KOPT-K1 (cell line): ENCODE results near the gene DCLK2.
"Not testable (repeated sequence)": the region's sequence is repeated elsewhere in the genome, so short reads cannot be mapped to it uniquely, and the experiment has no call there.

Experiments used
- H3K27ac ChIP-seq: fragments of 200-600 bp; sonication (generic); 2 replicates; pipeline ENCODE4 v1.5.1; 2016; ENCODE audit warnings: antibody characterized with exemption, mild to moderate bottlenecking, low read depth, low read length; ENCODE audit not compliant: poor library complexity, severe bottlenecking
- H3K36me3 ChIP-seq: fragments of 200-600 bp; sonication (generic); 2 replicates; pipeline ENCODE4 v1.5.1; 2017; ENCODE audit warnings: antibody characterized with exemption, mild to moderate bottlenecking, low read length, moderate library complexity; ENCODE audit not compliant: insufficient read depth
- H3K9me3 ChIP-seq: fragments of 200-600 bp; sonication (generic); 2 replicates; pipeline ENCODE4 v1.5.1; 2017; ENCODE audit warnings: antibody characterized with exemption, low read length, mild to moderate bottlenecking; ENCODE audit not compliant: insufficient read depth, poor library complexity, severe bottlenecking

Gene DCLK2

DNA sequence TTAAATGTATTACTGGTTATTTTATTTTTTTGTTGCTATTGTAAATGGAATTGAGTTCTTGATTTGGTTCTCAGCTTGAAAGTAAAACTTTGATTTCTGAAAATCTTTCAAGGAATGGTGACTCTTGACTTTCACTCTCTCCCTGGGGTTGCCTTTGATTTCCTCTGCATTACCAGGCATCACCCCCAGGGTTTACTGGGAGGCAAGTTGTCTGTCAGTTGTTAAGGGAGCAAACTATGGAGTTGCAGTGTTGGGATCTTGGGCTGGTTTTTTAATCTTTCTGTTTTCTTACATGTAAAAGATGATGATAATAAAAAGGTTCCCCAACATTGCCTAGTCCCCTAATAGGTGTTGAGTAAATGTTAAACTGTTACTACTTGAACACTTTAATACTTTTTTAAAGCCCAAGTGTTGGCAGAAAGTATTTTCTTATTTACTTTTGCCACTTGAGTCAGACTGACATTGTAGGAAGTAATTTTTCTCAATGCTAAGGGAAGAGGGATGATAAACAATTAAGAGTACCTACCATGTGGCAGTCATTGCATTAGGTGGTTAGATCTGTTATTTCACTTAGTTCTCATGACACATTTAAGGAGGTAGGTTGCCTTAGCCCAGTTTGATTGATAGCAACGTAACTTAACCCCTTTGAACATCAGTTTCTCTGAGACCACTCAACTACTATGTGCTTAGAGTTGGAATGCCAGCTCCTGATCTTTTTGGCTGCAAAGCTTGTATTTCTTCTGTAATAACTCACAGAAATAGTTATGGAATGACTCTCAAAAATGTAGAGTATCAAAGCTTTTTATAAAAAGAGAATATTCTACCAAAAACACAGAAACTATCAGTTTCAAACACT, 67.1 kb downstream of the DCLK2 start:
- no peaks in the 10 kb centered on the region for H3K36me3 ChIP-seq
- no peak overlapping the region for H3K27ac ChIP-seq
- H3K9me3 ChIP-seq: no peaks in the 10 kb centered on the region

DNA sequence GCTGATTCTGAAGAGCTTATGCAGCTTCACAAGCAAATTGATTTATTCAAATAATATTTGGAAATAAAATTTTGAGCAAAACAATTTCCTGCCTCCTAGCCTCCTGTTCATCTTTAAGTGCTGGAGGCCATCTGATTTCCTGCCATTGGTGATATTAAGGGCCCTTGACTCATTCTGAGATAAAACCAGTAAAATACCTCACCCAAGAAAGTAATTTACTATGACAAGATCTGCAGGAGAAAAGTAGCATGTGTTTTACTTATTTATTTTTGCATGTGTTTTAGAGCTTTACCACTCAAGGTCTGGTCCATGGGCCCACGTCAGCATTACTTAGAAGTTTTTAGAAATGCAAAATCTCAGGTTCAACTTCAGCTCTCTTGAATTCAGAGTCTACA, 67.7 kb downstream of the DCLK2 start:
- no peaks in the 10 kb centered on the region for H3K9me3 ChIP-seq
- no peak overlapping the region for H3K27ac ChIP-seq
- H3K36me3 ChIP-seq: no peaks in the 10 kb centered on the region

DNA sequence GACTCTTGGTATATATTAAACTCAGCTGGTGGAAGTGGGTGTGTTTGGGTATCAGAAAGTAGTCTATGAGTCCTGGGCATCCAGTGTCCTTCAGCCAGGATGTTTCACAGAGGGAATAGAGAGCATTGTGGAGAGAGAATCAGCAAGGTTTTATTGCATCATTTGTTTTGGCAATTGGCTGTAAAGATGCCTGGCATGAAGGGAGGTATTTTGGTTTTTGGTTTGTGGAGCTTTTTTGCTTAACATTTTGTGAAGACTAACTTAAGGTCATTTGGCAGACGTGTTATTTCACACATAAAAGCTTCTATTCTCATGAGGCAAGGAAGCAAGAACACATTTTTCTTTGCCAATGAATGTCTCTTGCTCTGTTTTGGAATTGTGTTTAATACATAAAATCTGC, 71.1 kb downstream of the DCLK2 start:
- Histone ChIP-seq H3K36me3 (no peaks in the 10 kb centered on the region), H3K27ac (no peak overlapping the region), H3K9me3 (no peaks in the 10 kb centered on the region)

DNA sequence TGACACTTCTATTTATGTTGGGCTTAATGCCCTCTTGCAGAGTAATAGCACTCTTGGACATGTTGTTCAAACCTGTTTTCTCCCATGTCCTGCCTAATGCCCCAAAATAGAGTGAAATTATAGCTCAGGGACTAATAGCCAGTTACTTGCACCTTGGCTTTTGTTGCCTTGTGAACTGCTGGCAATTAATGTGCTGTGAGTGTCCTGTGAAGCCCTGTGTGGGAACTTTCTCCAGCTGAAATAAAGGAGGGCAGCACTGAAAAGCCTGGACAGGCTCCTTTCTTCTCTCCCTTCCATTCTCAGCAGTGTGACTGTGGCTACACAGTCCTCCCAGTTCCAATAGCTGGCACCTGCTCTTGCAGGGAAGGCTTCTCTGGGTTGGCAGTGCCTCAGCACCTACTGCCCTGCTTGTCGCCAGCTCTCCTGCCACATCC, 72.4 kb downstream of the DCLK2 start:
- no peaks in the 10 kb centered on the region for H3K9me3 ChIP-seq
- H3K36me3 ChIP-seq: no peaks in the 10 kb centered on the region
- H3K27ac ChIP-seq: no peak overlapping the region

DNA sequence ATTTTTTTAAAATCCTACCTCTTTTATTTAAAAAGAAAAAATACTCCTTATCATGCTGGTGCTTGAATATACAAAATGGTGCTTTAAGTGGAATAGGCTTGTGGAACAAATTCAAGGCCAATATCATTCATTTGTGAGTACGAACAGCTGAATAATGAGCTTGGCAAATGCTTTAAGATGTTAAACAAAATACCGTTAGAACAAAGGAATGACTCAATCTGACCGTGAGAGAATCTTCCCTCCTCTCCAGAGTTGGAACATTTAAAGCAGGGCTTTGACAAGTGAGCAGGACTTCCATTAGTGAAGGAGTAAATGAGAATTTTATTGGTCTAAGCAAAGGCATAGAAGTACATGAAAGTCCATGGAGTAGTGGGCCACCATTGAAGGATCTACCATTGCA, 74.5 kb downstream of the DCLK2 start:
- Histone ChIP-seq H3K9me3 (no peaks in the 10 kb centered on the region), H3K36me3 (no peaks in the 10 kb centered on the region), H3K27ac (no peak overlapping the region)

DNA sequence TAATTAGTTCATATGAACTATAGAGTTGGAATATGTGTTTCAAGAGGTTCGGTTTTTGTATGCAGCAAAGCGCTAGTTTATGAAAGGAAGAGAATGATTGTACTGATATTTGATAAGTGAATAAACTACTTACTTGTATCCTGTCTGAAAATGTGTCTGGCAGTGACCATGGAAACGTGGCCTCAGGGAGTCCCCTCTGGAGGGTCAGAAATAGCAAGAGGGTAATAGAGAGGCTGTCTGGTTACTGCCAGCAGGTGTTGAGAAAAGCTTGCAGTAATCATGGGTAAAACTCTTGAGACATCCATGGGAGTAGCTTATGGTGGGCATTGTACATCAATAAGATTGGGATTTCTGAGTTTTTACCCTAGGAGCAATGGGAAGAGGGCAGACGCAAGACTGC, 77.1 kb downstream of the DCLK2 start:
- Histone ChIP-seq H3K36me3 (no peaks in the 10 kb centered on the region), H3K27ac (no peak overlapping the region), H3K9me3 (no peaks in the 10 kb centered on the region)

DNA sequence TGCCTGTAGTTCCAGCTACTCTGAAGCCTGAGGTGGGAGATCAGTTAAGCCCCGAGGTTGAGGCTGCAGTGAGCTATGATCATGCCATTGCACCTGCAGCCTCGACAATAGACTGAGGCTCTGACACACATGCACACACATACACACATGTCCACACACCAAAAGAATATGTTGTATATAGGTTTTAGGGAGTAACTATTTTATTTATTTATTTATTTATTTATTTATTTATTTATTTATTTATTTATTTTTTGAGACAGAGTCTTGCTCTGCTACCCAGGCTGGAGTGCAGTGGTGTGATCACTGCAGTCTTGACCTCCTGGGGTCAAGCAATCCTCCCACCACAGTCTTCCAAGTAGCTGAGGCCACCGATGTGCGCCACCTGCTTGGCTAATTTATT, 78.3 kb downstream of the DCLK2 start:
- Histone ChIP-seq H3K36me3 (no peaks in the 10 kb centered on the region), H3K27ac (no peak overlapping the region), H3K9me3 (no peaks in the 10 kb centered on the region)

DNA sequence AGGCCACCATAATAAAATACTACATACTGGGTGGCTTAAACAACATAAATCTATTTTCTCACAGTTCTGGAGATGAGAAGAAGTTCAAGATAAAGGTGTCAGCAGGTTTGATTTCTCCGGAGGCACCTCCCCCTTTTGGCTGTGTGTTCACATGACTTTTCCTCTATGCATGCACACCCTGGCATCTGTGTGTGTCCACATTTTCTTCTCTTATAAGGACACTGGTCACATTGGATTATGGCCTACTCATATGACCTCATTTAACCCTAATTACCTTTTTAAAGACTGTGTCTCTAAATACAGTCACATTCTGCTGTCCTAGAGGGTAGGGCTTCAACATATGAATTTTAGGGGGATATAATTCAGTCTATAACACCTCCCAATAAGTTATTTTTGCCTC, 79.8 kb downstream of the DCLK2 start:
- Histone ChIP-seq H3K9me3 (no peaks in the 10 kb centered on the region), H3K27ac (no peak overlapping the region), H3K36me3 (no peaks in the 10 kb centered on the region)

DNA sequence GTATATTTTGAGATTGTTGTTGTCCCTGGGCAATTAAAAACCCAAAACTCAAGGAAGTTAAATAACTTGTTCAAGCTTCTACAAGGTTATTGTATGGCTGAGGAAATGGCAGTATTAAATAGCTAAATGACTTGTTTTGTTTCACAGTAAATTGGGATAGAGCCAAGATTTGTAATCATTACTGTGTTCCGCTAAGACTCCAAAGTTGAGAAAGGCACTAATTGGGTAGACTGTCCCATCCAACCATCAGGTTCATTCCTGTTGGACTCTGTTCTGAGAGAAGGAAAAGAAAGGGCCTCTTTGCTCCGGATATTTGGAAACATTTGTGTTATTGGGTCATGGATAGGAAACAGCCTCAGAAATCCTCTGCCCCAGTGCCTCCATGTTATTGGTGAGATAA, 82.2 kb downstream of the DCLK2 start:
- H3K36me3 ChIP-seq: no peaks in the 10 kb centered on the region
- H3K9me3 ChIP-seq: no peaks in the 10 kb centered on the region
- no peak overlapping the region for H3K27ac ChIP-seq

DNA sequence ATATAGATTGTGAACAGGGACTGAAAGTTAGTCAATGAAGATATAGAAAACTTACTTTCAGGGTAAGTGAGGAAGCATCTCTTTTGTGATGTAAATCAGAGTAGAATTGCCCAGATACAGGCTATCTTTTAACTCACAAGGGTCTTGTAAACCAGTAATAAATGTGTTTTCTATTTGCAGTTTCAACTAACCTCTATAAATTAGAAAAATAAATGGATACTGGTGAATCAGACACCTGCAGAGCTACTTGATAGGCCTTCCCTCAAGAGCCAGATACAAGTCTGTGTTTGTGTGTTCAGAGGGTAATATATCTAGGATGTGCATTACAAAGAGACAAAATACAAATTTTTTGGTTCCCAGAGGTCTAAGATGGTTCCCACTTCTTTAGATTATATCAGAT, 82.9 kb downstream of the DCLK2 start:
- no peaks in the 10 kb centered on the region for H3K36me3 ChIP-seq
- H3K9me3 ChIP-seq: no peaks in the 10 kb centered on the region
- H3K27ac ChIP-seq: no peak overlapping the region

DNA sequence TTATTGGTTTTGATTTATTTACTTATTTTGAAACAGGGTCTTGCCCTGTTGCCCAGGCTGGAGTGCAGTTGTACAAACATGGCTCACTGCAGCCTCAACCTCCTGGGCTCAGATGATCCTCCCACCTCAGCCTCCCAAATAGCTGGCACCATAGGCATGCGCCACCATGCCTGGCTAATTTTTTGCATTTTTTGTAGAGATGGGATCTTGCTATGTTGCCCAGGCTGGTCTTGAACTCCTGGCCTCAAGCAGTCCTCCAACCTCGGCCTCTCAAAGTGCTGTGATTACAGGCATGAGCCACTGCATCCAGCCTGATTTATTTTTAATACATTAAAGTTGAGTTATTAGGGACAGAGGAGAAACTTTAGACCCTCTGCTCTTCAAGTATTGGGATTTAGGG, 83.8 kb downstream of the DCLK2 start:
- H3K36me3 ChIP-seq: not testable (repeated sequence)

DNA sequence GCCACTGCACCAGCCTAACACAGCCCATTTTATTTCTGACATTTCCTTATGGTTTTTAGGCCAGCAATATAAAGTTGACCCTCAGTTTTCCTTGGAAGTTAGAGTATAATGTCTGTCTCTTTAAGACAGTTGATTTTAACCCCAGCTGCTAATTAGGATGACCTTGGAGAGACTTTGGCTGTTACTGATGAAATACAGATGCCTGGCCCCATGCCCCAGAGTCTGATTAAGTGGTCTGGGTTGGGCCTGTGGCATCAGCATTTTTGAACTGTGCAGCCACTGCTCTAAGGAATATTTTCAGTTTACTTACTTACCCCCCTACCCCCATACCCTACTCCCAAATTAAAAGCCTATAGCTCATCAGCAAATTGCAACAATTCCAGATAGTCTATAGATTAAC, 85.8 kb downstream of the DCLK2 start:
- no peak overlapping the region for H3K27ac ChIP-seq
- no peaks in the 10 kb centered on the region for H3K9me3 ChIP-seq
- H3K36me3 ChIP-seq: no peaks in the 10 kb centered on the region

More for the DNA sequence above, 83.8 kb downstream of the DCLK2 start:
- H3K9me3 ChIP-seq, H3K27ac ChIP-seq: not testable (repeated sequence)

DNA sequence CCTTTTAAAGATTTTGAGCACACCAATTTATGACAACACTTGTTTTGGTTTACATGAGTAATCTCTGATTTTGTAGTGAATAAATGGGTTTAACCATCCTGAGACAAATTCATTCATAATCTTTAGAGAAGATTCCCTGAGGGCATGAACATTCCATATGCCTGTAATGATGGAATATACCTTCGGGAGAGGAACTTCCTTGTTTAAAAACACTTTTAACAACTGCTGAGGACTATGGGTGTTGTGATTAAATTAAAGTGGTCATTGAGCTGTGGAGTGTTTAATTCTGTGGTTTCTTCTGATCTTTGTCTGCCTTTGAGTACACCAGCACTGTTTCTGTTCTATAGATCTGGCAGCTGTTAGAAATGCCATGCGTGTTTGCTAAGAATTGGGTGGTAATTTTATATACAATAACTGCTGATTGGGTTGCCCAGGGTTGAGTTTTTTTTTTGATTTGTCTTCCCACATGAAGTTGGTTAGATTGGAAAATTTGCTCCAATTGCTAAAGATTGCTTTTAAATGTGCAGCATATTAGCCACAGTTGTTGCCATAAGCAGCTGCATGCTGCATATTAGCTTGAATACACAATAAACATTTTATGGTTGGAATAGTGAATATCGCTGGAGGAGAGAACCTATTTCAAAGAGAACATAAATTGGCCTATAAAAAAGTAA, 86.8 kb downstream of the DCLK2 start:
- no peak overlapping the region for H3K27ac ChIP-seq
- no peaks in the 10 kb centered on the region for H3K9me3 ChIP-seq
- H3K36me3 ChIP-seq: no peaks in the 10 kb centered on the region

DNA sequence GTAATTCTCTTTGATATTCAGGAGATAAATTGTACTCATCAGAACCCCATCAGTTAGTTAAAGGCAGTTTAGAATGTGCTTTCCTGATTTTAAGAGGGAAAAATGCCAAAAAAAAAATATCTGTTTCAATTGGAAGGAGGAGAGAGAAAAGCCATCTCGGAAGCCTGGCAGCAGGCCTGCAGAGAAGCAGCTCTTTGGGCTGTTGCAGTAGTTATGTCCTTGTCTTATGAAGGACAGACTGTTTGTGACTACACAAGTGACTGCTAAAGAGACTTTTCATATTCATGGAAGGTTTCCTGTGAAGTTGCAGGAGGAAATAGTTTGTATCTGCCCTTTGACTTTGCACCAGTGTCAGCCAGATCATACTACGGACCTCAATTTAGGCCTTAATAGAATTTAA, 88.8 kb downstream of the DCLK2 start:
- no peak overlapping the region for H3K27ac ChIP-seq

DNA sequence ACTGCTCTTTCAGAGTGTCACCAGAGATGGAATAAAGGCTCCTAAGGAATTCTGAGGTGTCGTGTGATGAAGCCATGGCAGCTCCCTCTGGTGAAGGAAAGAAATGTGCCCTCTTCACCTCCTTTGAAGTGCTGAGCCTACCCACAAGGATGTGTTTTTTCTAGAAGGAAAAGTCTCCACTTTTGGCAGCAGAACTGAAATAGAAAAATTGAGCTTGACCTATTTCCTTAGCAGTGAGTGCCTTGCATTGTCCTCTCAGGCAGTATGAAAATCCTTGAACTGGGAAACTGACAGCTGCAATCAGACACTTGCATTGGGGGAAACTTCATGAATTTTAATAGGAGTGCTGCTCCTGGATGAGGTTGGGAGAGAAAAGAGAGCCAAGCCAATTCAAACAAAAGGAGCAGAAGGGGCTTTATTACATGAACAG, 95.2 kb downstream of the DCLK2 start:
- Histone ChIP-seq H3K27ac (no peak overlapping the region), H3K9me3 (no peaks in the 10 kb centered on the region), H3K36me3 (no peaks in the 10 kb centered on the region)

More for the DNA sequence above, 88.8 kb downstream of the DCLK2 start:
- Histone ChIP-seq H3K9me3 (no peaks in the 10 kb centered on the region), H3K36me3 (no peaks in the 10 kb centered on the region)

DNA sequence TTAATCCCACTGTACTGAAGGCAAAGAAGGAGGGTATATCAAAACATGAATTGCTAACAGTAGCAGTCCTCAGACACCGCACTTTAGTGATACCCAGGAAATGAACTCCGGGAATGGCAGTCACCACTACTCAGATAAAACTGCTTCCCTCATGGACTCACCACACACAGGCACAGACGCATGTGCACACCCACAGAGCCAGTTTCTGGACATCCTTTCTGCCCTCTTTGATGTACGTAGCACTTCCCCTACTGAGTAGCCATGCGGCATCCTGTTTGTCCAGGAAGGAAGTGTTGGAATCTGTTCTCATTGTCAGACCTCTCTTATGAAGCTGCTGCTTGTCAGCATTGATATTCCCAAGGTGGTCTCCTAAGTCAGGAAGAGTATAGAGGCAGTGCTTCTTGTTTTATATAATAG, 95.7 kb downstream of the DCLK2 start:
- H3K9me3 ChIP-seq: no peaks in the 10 kb centered on the region
- no peaks in the 10 kb centered on the region for H3K36me3 ChIP-seq
- H3K27ac ChIP-seq: no peak overlapping the region
